ENCODE data around the gene SCN8A.

- no peak for TF ChIP-seq POLR2A (IDR thresholded peaks at IDR 0.05; ENCODE audit: low read depth, low read length)
- TF ChIP-seq POLR2AphosphoS5 (IDR thresholded peaks at IDR 0.05; ENCODE audit: low read depth, low read length): no peak
- no peak for TF ChIP-seq TAF1 (IDR thresholded peaks at IDR 0.05; ENCODE audit: borderline replicate concordance, low read depth, low read length)
Observed at GRCh38 chr12:51726931-51727330, 135.9 kb downstream of the SCN8A start.
